SKM-1 (cell line): Measurements from ENCODE around the gene EPYC.

Source experiments
- DNase-seq: peaks from one replicate; lab custom pipeline; 2025; ENCODE audit not compliant: unreplicated experiment; lab: John Stamatoyannopoulos, UW

EPYC gene

GRCh38 chr12:91004872-91005271, at the start of gene EPYC:
Gene EPYC, minus strand, starts transcription at chr12:91004972. Its CDS starts 2,407 bp downstream, at chr12:91002565.
- DNase-seq: no peak

- DNase-seq: no peak
These were observed 49.4 kb upstream of the EPYC start for GRCh38 chr12:91053951-91054715.

- no peak for DNase-seq
These were observed 47.3 kb upstream of the EPYC start for GRCh38 chr12:91052026-91052425.

- DNase-seq: no peak
These were observed 39.8 kb upstream of the EPYC start for GRCh38 chr12:91044586-91044985.

GRCh38 chr12:91043408-91043807, 38.6 kb upstream of the EPYC start:
- no peak for DNase-seq

- DNase-seq: no peak
These were observed 35.5 kb upstream of the EPYC start for GRCh38 chr12:91040096-91040755.

GRCh38 chr12:91037276-91037675, 32.5 kb upstream of the EPYC start:
- DNase-seq: no peak

GRCh38 chr12:91033251-91033650, 28.5 kb upstream of the EPYC start:
- no peak for DNase-seq

GRCh38 chr12:91023326-91024004, 18.7 kb upstream of the EPYC start:
- DNase-seq: no peak

- DNase-seq: no peak
These were observed 16.3 kb upstream of the EPYC start for GRCh38 chr12:91021076-91021475.

GRCh38 chr12:91019455-91019854, 14.7 kb upstream of the EPYC start:
- no peak for DNase-seq

- no peak for DNase-seq
These were observed 12.9 kb upstream of the EPYC start for GRCh38 chr12:91017511-91018263.

- DNase-seq: no peak
These were observed 12.3 kb upstream of the EPYC start for GRCh38 chr12:91017043-91017442.

- DNase-seq: no peak
These were observed 4.7 kb upstream of the EPYC start for GRCh38 chr12:91009319-91009950.

GRCh38 chr12:91007531-91008290, 2.9 kb upstream of the EPYC start:
- DNase-seq: no peak

- no peak for DNase-seq
These were observed 1.0 kb downstream of the EPYC start for GRCh38 chr12:91003737-91004136.

- no peak for DNase-seq
These were observed 3.5 kb downstream of the EPYC start for GRCh38 chr12:91001306-91001705.

GRCh38 chr12:90999966-91000365, 4.8 kb downstream of the EPYC start:
- DNase-seq: no peak

GRCh38 chr12:90999527-90999926, 5.2 kb downstream of the EPYC start:
- no peak for DNase-seq

GRCh38 chr12:90995010-90995409, 9.8 kb downstream of the EPYC start:
- DNase-seq: no peak
